GM23338 (cell line): ENCODE data around the gene HORMAD2. TPM values are rescaled to one million over a fixed set of nuclear protein-coding genes. Genes with fewer than 3 reads are reported as not detected.

Experiments
- ATAC-seq: fragments of 200-7000 bp; cut with Tn5 transposase; 3 replicates; pipeline ENCODE4 v1.9.1; 2020
- DNase-seq: peaks from one replicate; pipeline ENCODE4 v3.0.0-alpha.2; 2015; ENCODE audit warnings: low spot score
- H2AFZ ChIP-seq: fragments of 200-600 bp; sonication (generic); 2 replicates; pipeline ENCODE4 v1.8.0; 2016; ENCODE audit warnings: antibody characterized with exemption, mild to moderate bottlenecking, moderate library complexity
- H3F3A ChIP-seq: fragments of 200-600 bp; sonication (generic); replicated peaks from 2 replicates; pipeline ENCODE4 v1.8.0; 2017; ENCODE audit warnings: antibody characterized with exemption, mixed run types, low read depth
- H3K27ac ChIP-seq: fragments of 200-600 bp; sonication (generic); 2 replicates; pipeline ENCODE4 v1.6.1; 2016; ENCODE audit warnings: low read depth
- H3K27me3 ChIP-seq: fragments of 200-600 bp; sonication (generic); 2 replicates; pipeline ENCODE4 v1.8.0; 2016; ENCODE audit warnings: mild to moderate bottlenecking, mixed run types, moderate library complexity; ENCODE audit not compliant: insufficient read depth
- H3K36me3 ChIP-seq: fragments of 200-600 bp; sonication (generic); 2 replicates; pipeline ENCODE4 v1.8.0; 2016; ENCODE audit warnings: mild to moderate bottlenecking; ENCODE audit not compliant: insufficient read depth
- H3K4me1 ChIP-seq: fragments of 200-600 bp; sonication (generic); 2 replicates; pipeline ENCODE4 v1.8.0; 2016; ENCODE audit warnings: mild to moderate bottlenecking, moderate library complexity; ENCODE audit not compliant: insufficient read depth
- H3K4me2 ChIP-seq: fragments of 200-600 bp; sonication (generic); 2 replicates; pipeline ENCODE4 v1.7.1; 2017; ENCODE audit warnings: mixed run types
- H3K4me3 ChIP-seq: fragments of 200-600 bp; sonication (generic); 2 replicates; pipeline ENCODE4 v1.6.1; 2016; ENCODE audit warnings: mixed run types
- H3K79me2 ChIP-seq: fragments of 200-600 bp; sonication (generic); replicated peaks from 2 replicates; pipeline ENCODE4 v1.8.0; 2017; ENCODE audit warnings: mild to moderate bottlenecking; ENCODE audit not compliant: insufficient read depth
- H3K9me2 ChIP-seq: fragments of 200-600 bp; sonication (generic); 2 replicates; pipeline ENCODE4 v1.8.0; 2017; ENCODE audit not compliant: insufficient read depth
- H4K20me1 ChIP-seq: fragments of 200-600 bp; sonication (generic); replicated peaks from 2 replicates; pipeline ENCODE4 v1.8.0; 2017; ENCODE audit warnings: mild to moderate bottlenecking; ENCODE audit not compliant: insufficient read depth
- H3K27ac Mint-ChIP-seq: 2 replicates; pipeline ENCODE4 v1.8.0; 2020; ENCODE audit warnings: inconsistent platforms, mild to moderate bottlenecking, moderate library complexity, mixed read lengths
- H3K27me3 Mint-ChIP-seq: 3 replicates; pipeline ENCODE4 v1.8.0; 2022; ENCODE audit warnings: low read depth, mild to moderate bottlenecking, moderate library complexity, mixed read lengths, inconsistent platforms; ENCODE audit not compliant: insufficient read depth, poor library complexity
- H3K36me3 Mint-ChIP-seq: 3 replicates; pipeline ENCODE4 v1.8.0; 2021; ENCODE audit warnings: low read depth, mild to moderate bottlenecking, inconsistent platforms, moderate library complexity, mixed read lengths
- H3K4me1 Mint-ChIP-seq: 3 replicates; pipeline ENCODE4 v1.8.0; 2020; ENCODE audit warnings: mild to moderate bottlenecking, inconsistent platforms, mixed read lengths
- H3K4me3 Mint-ChIP-seq: 3 replicates; pipeline ENCODE4 v1.8.0; 2021; ENCODE audit warnings: moderate library complexity, mild to moderate bottlenecking, inconsistent platforms, mixed read lengths
- H3K9me3 Mint-ChIP-seq: 3 replicates; pipeline ENCODE4 v1.8.0; 2020; ENCODE audit warnings: moderate library complexity, mild to moderate bottlenecking, inconsistent platforms, mixed read lengths
- CREB1 ChIP-seq: fragments of 250-450 bp; sonication (Bioruptor Pico); IDR thresholded peaks from 2 replicates; pipeline ENCODE4 v1.5.0; 2020; ENCODE audit warnings: low read depth, mild to moderate bottlenecking, moderate library complexity
- CTCF ChIP-seq, 2 experiments: fragments of 200-600 bp in 1 of 2; sonication (generic) in 1 of 2; conservative IDR thresholded peaks; 2 replicates each; pipeline versions ENCODE4 v1.5.1 to v1.6.1; 2016 to 2017; ENCODE audit warnings: antibody characterized with exemption in 2 of 2, low read depth in 2 of 2, mild to moderate bottlenecking in 2 of 2, moderate library complexity in 1 of 2
- ETS1 ChIP-seq: IDR thresholded peaks from 2 replicates; pipeline ENCODE4 v1.6.1; 2016; ENCODE audit warnings: antibody characterized with exemption
- EZH2phosphoT487 ChIP-seq: fragments of 200-600 bp; sonication (generic); IDR thresholded peaks from one replicate; pipeline ENCODE4 v1.8.1; 2018; ENCODE audit warnings: antibody characterized with exemption; ENCODE audit not compliant: unreplicated experiment
- NANOG ChIP-seq: IDR thresholded peaks from 2 replicates; pipeline ENCODE4 v1.6.1; 2016; ENCODE audit warnings: antibody characterized with exemption, borderline replicate concordance
- POLR2AphosphoS5 ChIP-seq: IDR thresholded peaks from 2 replicates; pipeline ENCODE4 v1.6.1; 2016; ENCODE audit warnings: antibody characterized with exemption, low read depth
- ZNF331 ChIP-seq: fragments of 250-450 bp; sonication (Bioruptor Pico); IDR thresholded peaks from 2 replicates; pipeline ENCODE4 v1.5.0; 2020; ENCODE audit warnings: low read depth, mild to moderate bottlenecking, moderate library complexity
- ZNF462 ChIP-seq: fragments of 250-450 bp; sonication (Bioruptor Pico); IDR thresholded peaks from 2 replicates; pipeline ENCODE4 v1.5.0; 2020; ENCODE audit warnings: mild to moderate bottlenecking, moderate library complexity
- polyA plus RNA-seq: library from polyadenylated mRNA; unstranded; fragments of >200 nt; fragmentation: Nextera tagmentation; extraction: Ambion mirVana; gene quantifications from 2 replicates; pipeline ENCODE4 v1.2.1, GENCODE V29; 2016
- total RNA-seq: library from RNA; depleted of rRNA; stranded (reverse); fragments of >200 nt; shearing (Covaris generic); gene quantifications from 2 replicates; pipeline ENCODE4 v1.2.3, GENCODE V29; 2014

The HORMAD2 gene
- total and polyA plus RNA-seq, 2 experiments from 2014 or later, result 0.40 TPM; not detected in 1

GRCh38 chr22:30031764-30032455 is 48.4 kb upstream of the HORMAD2 start (continued):
- no peak for TF ChIP-seq CTCF (conservative IDR thresholded peaks at IDR 0.05; ENCODE audit: low read depth in 2 of 2)
- TF ChIP-seq ETS1, result no peak

- no peaks in the 10 kb centered on the region for H3K9me2 ChIP-seq
- no peaks in the 10 kb centered on the region for H4K20me1 ChIP-seq
- H3F3A ChIP-seq, result no peaks in the 10 kb centered on the region
- no peak overlapping the region for H2AFZ ChIP-seq
- no peak overlapping the region for H3K27ac Mint-ChIP-seq
- no peak for DNase-seq
- H3K79me2 ChIP-seq, result no peaks in the 10 kb centered on the region
- no peak overlapping the region for H3K27ac ChIP-seq
- no peaks in the 10 kb centered on the region for H3K36me3 Mint-ChIP-seq
- no peak overlapping the region for H3K4me3 ChIP-seq
- peaks cover 8% of the 10 kb centered on the region for H3K27me3 Mint-ChIP-seq
- H3K4me3 Mint-ChIP-seq, result no peak overlapping the region
- no peaks in the 10 kb centered on the region for H3K27me3 ChIP-seq
- peaks cover 6% of the 10 kb centered on the region; the same call in 1 of the 2 replicates for H3K4me1 ChIP-seq
- H3K36me3 ChIP-seq, result no peaks in the 10 kb centered on the region
- H3K4me1 Mint-ChIP-seq, result peaks cover 7% of the 10 kb centered on the region; the same call in 2 of the 3 replicates
- no peaks in the 10 kb centered on the region for H3K9me3 Mint-ChIP-seq
- ATAC-seq, result no peak
- H3K4me2 ChIP-seq, result no peak overlapping the region
- no peak for TF ChIP-seq ETS1
- no peak for TF ChIP-seq ZNF331
- no peak for TF ChIP-seq POLR2AphosphoS5
- no peak for TF ChIP-seq ZNF462 (CRISPR knock-in tag)
- TF ChIP-seq NANOG, result no peak
- no peak for TF ChIP-seq CTCF (conservative IDR thresholded peaks at IDR 0.05; ENCODE audit: low read depth in 2 of 2)
- TF ChIP-seq CREB1 (CRISPR knock-in tag), result no peak
- TF ChIP-seq EZH2phosphoT487, result no peak
Observed at GRCh38 chr22:30033137-30033536, 47.1 kb upstream of the HORMAD2 start.
